GM23338 (cell line): ENCODE measurements around the gene P3R3URF. TPM values are rescaled to one million over a fixed set of nuclear protein-coding genes. Genes with fewer than 3 reads are reported as not detected.

Source experiments
- ATAC-seq: fragments of 200-7000 bp; cut with Tn5 transposase; 3 replicates; pipeline ENCODE4 v1.9.1; 2020
- DNase-seq: peaks from one replicate; pipeline ENCODE4 v3.0.0-alpha.2; 2015; ENCODE audit warnings: low spot score
- H2AFZ ChIP-seq: fragments of 200-600 bp; sonication (generic); 2 replicates; pipeline ENCODE4 v1.8.0; 2016; ENCODE audit warnings: antibody characterized with exemption, mild to moderate bottlenecking, moderate library complexity
- H3F3A ChIP-seq: fragments of 200-600 bp; sonication (generic); replicated peaks from 2 replicates; pipeline ENCODE4 v1.8.0; 2017; ENCODE audit warnings: antibody characterized with exemption, mixed run types, low read depth
- H3K27ac ChIP-seq: fragments of 200-600 bp; sonication (generic); 2 replicates; pipeline ENCODE4 v1.6.1; 2016; ENCODE audit warnings: low read depth
- H3K27me3 ChIP-seq: fragments of 200-600 bp; sonication (generic); 2 replicates; pipeline ENCODE4 v1.8.0; 2016; ENCODE audit warnings: mild to moderate bottlenecking, mixed run types, moderate library complexity; ENCODE audit not compliant: insufficient read depth
- H3K36me3 ChIP-seq: fragments of 200-600 bp; sonication (generic); 2 replicates; pipeline ENCODE4 v1.8.0; 2016; ENCODE audit warnings: mild to moderate bottlenecking; ENCODE audit not compliant: insufficient read depth
- H3K4me1 ChIP-seq: fragments of 200-600 bp; sonication (generic); 2 replicates; pipeline ENCODE4 v1.8.0; 2016; ENCODE audit warnings: mild to moderate bottlenecking, moderate library complexity; ENCODE audit not compliant: insufficient read depth
- H3K4me2 ChIP-seq: fragments of 200-600 bp; sonication (generic); 2 replicates; pipeline ENCODE4 v1.7.1; 2017; ENCODE audit warnings: mixed run types
- H3K4me3 ChIP-seq: fragments of 200-600 bp; sonication (generic); 2 replicates; pipeline ENCODE4 v1.6.1; 2016; ENCODE audit warnings: mixed run types
- H3K79me2 ChIP-seq: fragments of 200-600 bp; sonication (generic); replicated peaks from 2 replicates; pipeline ENCODE4 v1.8.0; 2017; ENCODE audit warnings: mild to moderate bottlenecking; ENCODE audit not compliant: insufficient read depth
- H3K9me2 ChIP-seq: fragments of 200-600 bp; sonication (generic); 2 replicates; pipeline ENCODE4 v1.8.0; 2017; ENCODE audit not compliant: insufficient read depth
- H4K20me1 ChIP-seq: fragments of 200-600 bp; sonication (generic); replicated peaks from 2 replicates; pipeline ENCODE4 v1.8.0; 2017; ENCODE audit warnings: mild to moderate bottlenecking; ENCODE audit not compliant: insufficient read depth
- H3K27ac Mint-ChIP-seq: 2 replicates; pipeline ENCODE4 v1.8.0; 2020; ENCODE audit warnings: inconsistent platforms, mild to moderate bottlenecking, moderate library complexity, mixed read lengths
- H3K27me3 Mint-ChIP-seq: 3 replicates; pipeline ENCODE4 v1.8.0; 2022; ENCODE audit warnings: low read depth, mild to moderate bottlenecking, moderate library complexity, mixed read lengths, inconsistent platforms; ENCODE audit not compliant: insufficient read depth, poor library complexity
- H3K36me3 Mint-ChIP-seq: 3 replicates; pipeline ENCODE4 v1.8.0; 2021; ENCODE audit warnings: low read depth, mild to moderate bottlenecking, inconsistent platforms, moderate library complexity, mixed read lengths
- H3K4me1 Mint-ChIP-seq: 3 replicates; pipeline ENCODE4 v1.8.0; 2020; ENCODE audit warnings: mild to moderate bottlenecking, inconsistent platforms, mixed read lengths
- H3K4me3 Mint-ChIP-seq: 3 replicates; pipeline ENCODE4 v1.8.0; 2021; ENCODE audit warnings: moderate library complexity, mild to moderate bottlenecking, inconsistent platforms, mixed read lengths
- H3K9me3 Mint-ChIP-seq: 3 replicates; pipeline ENCODE4 v1.8.0; 2020; ENCODE audit warnings: moderate library complexity, mild to moderate bottlenecking, inconsistent platforms, mixed read lengths
- polyA plus RNA-seq: library from polyadenylated mRNA; unstranded; fragments of >200 nt; fragmentation: Nextera tagmentation; extraction: Ambion mirVana; gene quantifications from 2 replicates; pipeline ENCODE4 v1.2.1, GENCODE V29; 2016
- total RNA-seq: library from RNA; depleted of rRNA; stranded (reverse); fragments of >200 nt; shearing (Covaris generic); gene quantifications from 2 replicates; pipeline ENCODE4 v1.2.3, GENCODE V29; 2014
- TF ChIP-seq, protein P1 (sequence below): fragments of 250-450 bp; sonication (Bioruptor Pico); IDR thresholded peaks from 2 replicates; pipeline ENCODE4 v1.5.0; 2020; ENCODE audit warnings: mild to moderate bottlenecking, moderate library complexity
- TF ChIP-seq, protein P2 (sequence below), 2 experiments: fragments of 200-600 bp in 1 of 2; sonication (generic) in 1 of 2; conservative IDR thresholded peaks; 2 replicates each; pipeline versions ENCODE4 v1.5.1 to v1.6.1; 2016 to 2017; ENCODE audit warnings: antibody characterized with exemption in 2 of 2, low read depth in 2 of 2, mild to moderate bottlenecking in 2 of 2, moderate library complexity in 1 of 2

The P3R3URF gene
- total and polyA plus RNA-seq, 2 experiments from 2014 or later: not detected

DNA sequence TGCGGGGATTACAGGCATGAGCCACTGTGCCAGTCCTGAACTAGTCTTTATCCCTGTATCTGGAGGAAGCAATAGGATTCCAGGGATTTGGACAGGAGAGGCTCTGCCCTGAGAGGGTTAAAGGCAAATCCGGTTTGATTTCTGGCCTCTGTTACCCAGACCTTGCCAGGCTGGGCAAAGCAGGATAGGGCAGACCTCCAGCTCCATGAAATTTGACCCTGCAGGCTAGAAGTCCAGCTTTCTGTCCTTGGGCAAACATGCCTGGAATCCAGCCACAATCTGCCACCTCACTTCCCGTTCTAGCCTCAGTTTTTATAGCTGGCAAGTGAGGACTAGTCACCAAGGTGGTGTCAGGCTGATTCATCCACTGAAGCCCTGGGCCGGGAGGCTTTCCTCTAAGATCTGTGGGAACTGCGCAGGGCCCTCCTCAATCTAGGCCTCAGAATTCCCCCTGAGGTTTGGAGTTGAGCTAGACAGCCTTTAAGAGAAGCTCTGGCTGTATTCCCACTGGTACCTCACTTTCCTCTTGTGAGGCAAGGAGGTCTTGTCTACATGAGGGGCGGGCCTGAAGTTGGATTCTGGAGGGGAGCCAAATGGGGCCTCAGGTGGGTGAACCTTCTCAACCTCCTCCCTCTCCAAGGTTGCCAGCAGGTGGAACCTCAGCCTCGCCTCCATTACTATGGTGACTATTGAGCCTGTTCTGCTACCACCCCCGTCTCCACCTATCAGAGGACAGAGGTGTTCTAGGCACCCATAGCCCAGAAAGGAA lies 7.0 kb upstream of the P3R3URF start:
- H3K27ac ChIP-seq: no peak overlapping the region
- H3K4me3 ChIP-seq: no peak overlapping the region
- peak; percentile 9 for ATAC-seq
- no peak overlapping the region for H3K4me2 ChIP-seq
- Mint-ChIP-seq H3K4me3 (no peak overlapping the region), H3K27me3 (peaks cover 10% of the 10 kb centered on the region), H3K36me3 (0 out of 3 replicates have a peak, but pooled peaks cover 5% of the 10 kb centered on the region), H3K27ac (no peak overlapping the region), H3K9me3 (no peaks in the 10 kb centered on the region), H3K4me1 (peaks cover 7% of the 10 kb centered on the region; the same call in 2 of the 3 replicates)
- H3K27me3 ChIP-seq: 0 out of 2 replicates have a peak, but pooled peaks cover 6% of the 10 kb centered on the region
- no peaks in the 10 kb centered on the region for H4K20me1 ChIP-seq
- peak; percentile 26 for DNase-seq
- TF ChIP-seq, protein P1, sequence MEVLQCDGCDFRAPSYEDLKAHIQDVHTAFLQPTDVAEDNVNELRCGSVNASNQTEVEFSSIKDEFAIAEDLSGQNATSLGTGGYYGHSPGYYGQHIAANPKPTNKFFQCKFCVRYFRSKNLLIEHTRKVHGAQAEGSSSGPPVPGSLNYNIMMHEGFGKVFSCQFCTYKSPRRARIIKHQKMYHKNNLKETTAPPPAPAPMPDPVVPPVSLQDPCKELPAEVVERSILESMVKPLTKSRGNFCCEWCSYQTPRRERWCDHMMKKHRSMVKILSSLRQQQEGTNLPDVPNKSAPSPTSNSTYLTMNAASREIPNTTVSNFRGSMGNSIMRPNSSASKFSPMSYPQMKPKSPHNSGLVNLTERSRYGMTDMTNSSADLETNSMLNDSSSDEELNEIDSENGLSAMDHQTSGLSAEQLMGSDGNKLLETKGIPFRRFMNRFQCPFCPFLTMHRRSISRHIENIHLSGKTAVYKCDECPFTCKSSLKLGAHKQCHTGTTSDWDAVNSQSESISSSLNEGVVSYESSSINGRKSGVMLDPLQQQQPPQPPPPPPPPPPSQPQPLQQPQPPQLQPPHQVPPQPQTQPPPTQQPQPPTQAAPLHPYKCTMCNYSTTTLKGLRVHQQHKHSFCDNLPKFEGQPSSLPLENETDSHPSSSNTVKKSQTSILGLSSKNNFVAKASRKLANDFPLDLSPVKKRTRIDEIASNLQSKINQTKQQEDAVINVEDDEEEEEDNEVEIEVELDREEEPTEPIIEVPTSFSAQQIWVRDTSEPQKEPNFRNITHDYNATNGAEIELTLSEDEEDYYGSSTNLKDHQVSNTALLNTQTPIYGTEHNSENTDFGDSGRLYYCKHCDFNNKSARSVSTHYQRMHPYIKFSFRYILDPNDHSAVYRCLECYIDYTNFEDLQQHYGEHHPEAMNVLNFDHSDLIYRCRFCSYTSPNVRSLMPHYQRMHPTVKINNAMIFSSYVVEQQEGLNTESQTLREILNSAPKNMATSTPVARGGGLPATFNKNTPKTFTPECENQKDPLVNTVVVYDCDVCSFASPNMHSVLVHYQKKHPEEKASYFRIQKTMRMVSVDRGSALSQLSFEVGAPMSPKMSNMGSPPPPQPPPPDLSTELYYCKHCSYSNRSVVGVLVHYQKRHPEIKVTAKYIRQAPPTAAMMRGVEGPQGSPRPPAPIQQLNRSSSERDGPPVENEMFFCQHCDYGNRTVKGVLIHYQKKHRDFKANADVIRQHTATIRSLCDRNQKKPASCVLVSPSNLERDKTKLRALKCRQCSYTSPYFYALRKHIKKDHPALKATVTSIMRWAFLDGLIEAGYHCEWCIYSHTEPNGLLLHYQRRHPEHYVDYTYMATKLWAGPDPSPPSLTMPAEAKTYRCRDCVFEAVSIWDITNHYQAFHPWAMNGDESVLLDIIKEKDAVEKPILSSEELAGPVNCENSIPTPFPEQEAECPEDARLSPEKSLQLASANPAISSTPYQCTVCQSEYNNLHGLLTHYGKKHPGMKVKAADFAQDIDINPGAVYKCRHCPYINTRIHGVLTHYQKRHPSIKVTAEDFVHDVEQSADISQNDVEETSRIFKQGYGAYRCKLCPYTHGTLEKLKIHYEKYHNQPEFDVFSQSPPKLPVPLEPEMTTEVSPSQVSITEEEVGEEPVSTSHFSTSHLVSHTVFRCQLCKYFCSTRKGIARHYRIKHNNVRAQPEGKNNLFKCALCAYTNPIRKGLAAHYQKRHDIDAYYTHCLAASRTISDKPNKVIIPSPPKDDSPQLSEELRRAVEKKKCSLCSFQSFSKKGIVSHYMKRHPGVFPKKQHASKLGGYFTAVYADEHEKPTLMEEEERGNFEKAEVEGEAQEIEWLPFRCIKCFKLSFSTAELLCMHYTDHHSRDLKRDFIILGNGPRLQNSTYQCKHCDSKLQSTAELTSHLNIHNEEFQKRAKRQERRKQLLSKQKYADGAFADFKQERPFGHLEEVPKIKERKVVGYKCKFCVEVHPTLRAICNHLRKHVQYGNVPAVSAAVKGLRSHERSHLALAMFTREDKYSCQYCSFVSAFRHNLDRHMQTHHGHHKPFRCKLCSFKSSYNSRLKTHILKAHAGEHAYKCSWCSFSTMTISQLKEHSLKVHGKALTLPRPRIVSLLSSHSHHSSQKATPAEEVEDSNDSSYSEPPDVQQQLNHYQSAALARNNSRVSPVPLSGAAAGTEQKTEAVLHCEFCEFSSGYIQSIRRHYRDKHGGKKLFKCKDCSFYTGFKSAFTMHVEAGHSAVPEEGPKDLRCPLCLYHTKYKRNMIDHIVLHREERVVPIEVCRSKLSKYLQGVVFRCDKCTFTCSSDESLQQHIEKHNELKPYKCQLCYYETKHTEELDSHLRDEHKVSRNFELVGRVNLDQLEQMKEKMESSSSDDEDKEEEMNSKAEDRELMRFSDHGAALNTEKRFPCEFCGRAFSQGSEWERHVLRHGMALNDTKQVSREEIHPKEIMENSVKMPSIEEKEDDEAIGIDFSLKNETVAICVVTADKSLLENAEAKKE (CRISPR knock-in tag): no peak
- TF ChIP-seq, protein P2, sequence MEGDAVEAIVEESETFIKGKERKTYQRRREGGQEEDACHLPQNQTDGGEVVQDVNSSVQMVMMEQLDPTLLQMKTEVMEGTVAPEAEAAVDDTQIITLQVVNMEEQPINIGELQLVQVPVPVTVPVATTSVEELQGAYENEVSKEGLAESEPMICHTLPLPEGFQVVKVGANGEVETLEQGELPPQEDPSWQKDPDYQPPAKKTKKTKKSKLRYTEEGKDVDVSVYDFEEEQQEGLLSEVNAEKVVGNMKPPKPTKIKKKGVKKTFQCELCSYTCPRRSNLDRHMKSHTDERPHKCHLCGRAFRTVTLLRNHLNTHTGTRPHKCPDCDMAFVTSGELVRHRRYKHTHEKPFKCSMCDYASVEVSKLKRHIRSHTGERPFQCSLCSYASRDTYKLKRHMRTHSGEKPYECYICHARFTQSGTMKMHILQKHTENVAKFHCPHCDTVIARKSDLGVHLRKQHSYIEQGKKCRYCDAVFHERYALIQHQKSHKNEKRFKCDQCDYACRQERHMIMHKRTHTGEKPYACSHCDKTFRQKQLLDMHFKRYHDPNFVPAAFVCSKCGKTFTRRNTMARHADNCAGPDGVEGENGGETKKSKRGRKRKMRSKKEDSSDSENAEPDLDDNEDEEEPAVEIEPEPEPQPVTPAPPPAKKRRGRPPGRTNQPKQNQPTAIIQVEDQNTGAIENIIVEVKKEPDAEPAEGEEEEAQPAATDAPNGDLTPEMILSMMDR (conservative IDR thresholded peaks at IDR 0.05; ENCODE audit: low read depth in 2 of 2): peak in 1 of 2 experiments; percentile 23; a peak in 1 of 4 replicates
- H3K36me3 ChIP-seq: no peaks in the 10 kb centered on the region
- no peak overlapping the region for H2AFZ ChIP-seq
- no peaks in the 10 kb centered on the region for H3K79me2 ChIP-seq
- H3K4me1 ChIP-seq: no peaks in the 10 kb centered on the region; the same call in 1 of the 2 replicates
- no peaks in the 10 kb centered on the region for H3K9me2 ChIP-seq
- H3F3A ChIP-seq: no peaks in the 10 kb centered on the region
